Measurements from ENCODE around the gene SMG6.

Gene SMG6

GRCh38 chr17:2113279-2113622 lies 190.3 kb downstream of the SMG6 start:
- H3K9ac ChIP-seq (ENCODE audit: low read length): no peak overlapping the region
- H3K9me3 ChIP-seq (ENCODE audit: low read length): no peaks in the 10 kb centered on the region
- no peaks in the 10 kb centered on the region for H3K79me2 ChIP-seq (ENCODE audit: insufficient read depth, low read length)
- no peak overlapping the region for H2AFZ ChIP-seq (ENCODE audit: low read length)
- H3K27ac ChIP-seq (ENCODE audit: low read depth, low read length, poor library complexity, severe bottlenecking): no peak overlapping the region
- no peak overlapping the region for H3K4me2 ChIP-seq (ENCODE audit: low read length)
- H3F3A ChIP-seq (ENCODE audit: insufficient read depth, low read length): peaks cover 4% of the 10 kb centered on the region; the same call in 1 of the 2 replicates
- no peaks in the 10 kb centered on the region for H3K9me2 ChIP-seq (ENCODE audit: low read depth, low read length)
- H3K4me3 ChIP-seq (ENCODE audit: low read depth, low read length, poor library complexity, severe bottlenecking): no peak overlapping the region
- no peak for TF ChIP-seq EZH2 (IDR thresholded peaks at IDR 0.05; ENCODE audit: borderline replicate concordance, low read length)
- no peak for TF ChIP-seq CTCF (IDR thresholded peaks at IDR 0.05; ENCODE audit: low read length)
- H3K27me3 ChIP-seq (ENCODE audit: insufficient read depth, low read length): no peaks in the 10 kb centered on the region
- no peaks in the 10 kb centered on the region for H3K36me3 ChIP-seq (ENCODE audit: insufficient read depth, low read length)
- H4K20me1 ChIP-seq (ENCODE audit: insufficient read depth, low read length): no peaks in the 10 kb centered on the region
- H3K4me1 ChIP-seq (ENCODE audit: insufficient read depth, low read length, severe bottlenecking): peaks cover 10% of the 10 kb centered on the region

GRCh38 chr17:2111691-2112090 lies 191.9 kb downstream of the SMG6 start:
- no peaks in the 10 kb centered on the region for H3F3A ChIP-seq (ENCODE audit: insufficient read depth, low read length)
- H4K20me1 ChIP-seq (ENCODE audit: insufficient read depth, low read length): no peaks in the 10 kb centered on the region
- H3K4me3 ChIP-seq (ENCODE audit: low read depth, low read length, poor library complexity, severe bottlenecking): no peak overlapping the region
- H3K9ac ChIP-seq (ENCODE audit: low read length): no peak overlapping the region
- no peaks in the 10 kb centered on the region for H3K9me2 ChIP-seq (ENCODE audit: low read depth, low read length)
- no peak overlapping the region for H2AFZ ChIP-seq (ENCODE audit: low read length)
- no peak overlapping the region for H3K4me2 ChIP-seq (ENCODE audit: low read length)
- H3K79me2 ChIP-seq (ENCODE audit: insufficient read depth, low read length): no peaks in the 10 kb centered on the region
- peaks cover 4% of the 10 kb centered on the region for H3K4me1 ChIP-seq (ENCODE audit: insufficient read depth, low read length, severe bottlenecking)
- H3K27me3 ChIP-seq (ENCODE audit: insufficient read depth, low read length): no peaks in the 10 kb centered on the region
- H3K36me3 ChIP-seq (ENCODE audit: insufficient read depth, low read length): no peaks in the 10 kb centered on the region
- TF ChIP-seq EZH2 (IDR thresholded peaks at IDR 0.05; ENCODE audit: borderline replicate concordance, low read length): no peak
- TF ChIP-seq CTCF (IDR thresholded peaks at IDR 0.05; ENCODE audit: low read length): no peak
- H3K9me3 ChIP-seq (ENCODE audit: low read length): no peaks in the 10 kb centered on the region
- H3K27ac ChIP-seq (ENCODE audit: low read depth, low read length, poor library complexity, severe bottlenecking): no peak overlapping the region

GRCh38 chr17:2110436-2110835 lies 193.1 kb downstream of the SMG6 start:
- Histone ChIP-seq H3K9ac (ENCODE audit: low read length) (no peak overlapping the region), H3K79me2 (ENCODE audit: insufficient read depth, low read length) (no peaks in the 10 kb centered on the region), H3K27me3 (ENCODE audit: insufficient read depth, low read length) (no peaks in the 10 kb centered on the region), H3K9me2 (ENCODE audit: low read depth, low read length) (no peaks in the 10 kb centered on the region), H2AFZ (ENCODE audit: low read length) (no peak overlapping the region), H3K4me3 (ENCODE audit: low read depth, low read length, poor library complexity, severe bottlenecking) (no peak overlapping the region), H3K9me3 (ENCODE audit: low read length) (no peaks in the 10 kb centered on the region), H3F3A (ENCODE audit: insufficient read depth, low read length) (no peaks in the 10 kb centered on the region), H4K20me1 (ENCODE audit: insufficient read depth, low read length) (no peaks in the 10 kb centered on the region), H3K4me1 (ENCODE audit: insufficient read depth, low read length, severe bottlenecking) (peaks cover 4% of the 10 kb centered on the region), H3K36me3 (ENCODE audit: insufficient read depth, low read length) (no peaks in the 10 kb centered on the region), H3K4me2 (ENCODE audit: low read length) (no peak overlapping the region), H3K27ac (ENCODE audit: low read depth, low read length, poor library complexity, severe bottlenecking) (no peak overlapping the region)
- TF ChIP-seq EZH2 (IDR thresholded peaks at IDR 0.05; ENCODE audit: borderline replicate concordance, low read length) (no peak), CTCF (IDR thresholded peaks at IDR 0.05; ENCODE audit: low read length) (no peak)

All from OCI-LY1 (cell line).